A549 (cell line): ENCODE data around the gene RORC. TPM values are rescaled to one million over a fixed set of nuclear protein-coding genes. Genes with fewer than 3 reads are reported as not detected.

Source experiments
- ATAC-seq, 2 experiments: fragments of 200-7000 bp in 1 of 2; fragments of >200 bp in 1 of 2; cut with Nextera tagmentation in 1 of 2; cut with Tn5 transposase in 1 of 2; 3 replicates each; pipeline versions ENCODE4 v1.8.0 to v1.9.1; 2018 to 2020; ENCODE audit warnings: mild to moderate bottlenecking in 1 of 2, moderate library complexity in 1 of 2
- CTCF ChIA-PET: fragments of 300-600 bp; sonication (Branson Sonifier 250); formaldehyde crosslinking; extraction: SDS; loops from one replicate; lab custom pipeline; 2021; ENCODE audit warnings: antibody characterized with exemption, inconsistent platforms; lab: Yijun Ruan, JAX
- POLR2A ChIA-PET: fragments of 350-600 bp; formaldehyde crosslinking; extraction: SDS; loops from one replicate; lab custom pipeline; 2021; ENCODE audit warnings: antibody characterized with exemption, inconsistent platforms; lab: Yijun Ruan, JAX
- DNase-seq, 2 experiments: peaks; one replicate each; pipeline versions ENCODE4 v3.0.0 to v3.0.0-alpha.2; 2011 to 2016; ENCODE audit warnings: low read depth in 1 of 2, low spot score in 1 of 2
- FAIRE-seq: peaks from 2 replicates; lab custom pipeline; 2011; peaks lifted over from hg19 to GRCh38; lab: Jason Lieb, UNC
- H3K27ac ChIP-seq, 2 experiments: fragments of >200 bp; sonication (Bioruptor Twin); formaldehyde crosslinking; 3 replicates each; pipeline ENCODE4 v1.5.1; 2016 to 2017
- H3K4me1 ChIP-seq: fragments of >200 bp; sonication (Bioruptor Twin); formaldehyde crosslinking; 3 replicates; pipeline ENCODE4 v1.6.1; 2016
- H3K4me2 ChIP-seq: fragments of >200 bp; sonication (Bioruptor Twin); formaldehyde crosslinking; 3 replicates; pipeline ENCODE4 v1.6.1; 2016
- H3K4me3 ChIP-seq: fragments of >200 bp; sonication (Bioruptor Twin); formaldehyde crosslinking; 3 replicates; pipeline ENCODE4 v1.5.1; 2016
- H3K9me3 ChIP-seq: fragments of >200 bp; sonication (Bioruptor Twin); formaldehyde crosslinking; 3 replicates; pipeline ENCODE4 v1.6.1; 2016
- BCL3 ChIP-seq: fragments of >200 bp; sonication (Bioruptor Twin); formaldehyde crosslinking; IDR thresholded peaks from 3 replicates; pipeline ENCODE4 v1.6.1; 2016
- CHD2 ChIP-seq: fragments of 150-350 bp; IDR thresholded peaks from 2 replicates; pipeline ENCODE4 v1.6.1; 2014; ENCODE audit warnings: low read length; ENCODE audit not compliant: partially characterized antibody
- CHD4 ChIP-seq: fragments of 200-600 bp; sonication (generic); IDR thresholded peaks from 2 replicates; pipeline ENCODE4 v1.6.1; 2016; ENCODE audit warnings: antibody characterized with exemption, mild to moderate bottlenecking, borderline replicate concordance
- EHF ChIP-seq: fragments of 250-450 bp; sonication (Bioruptor Pico); IDR thresholded peaks from 2 replicates; pipeline ENCODE4 v1.5.0; 2020; ENCODE audit warnings: mild to moderate bottlenecking
- EP300 ChIP-seq, 2 experiments: fragments of >200 bp; sonication (Bioruptor Twin); formaldehyde crosslinking; IDR thresholded peaks; 2 replicates in 1 of 2; 3 replicates in 1 of 2; pipeline ENCODE4 v1.6.1; 2016 to 2017
- FOSB ChIP-seq: fragments of 250-450 bp; sonication (Bioruptor Pico); IDR thresholded peaks from 2 replicates; pipeline ENCODE4 v1.5.0; 2020; ENCODE audit warnings: mild to moderate bottlenecking, moderate library complexity
- FOXS1 ChIP-seq: fragments of 250-450 bp; sonication (Bioruptor Pico); IDR thresholded peaks from 2 replicates; pipeline ENCODE4 v1.5.0; 2020; ENCODE audit warnings: mild to moderate bottlenecking, moderate library complexity
- HDAC2 ChIP-seq: fragments of 200-600 bp; sonication (generic); IDR thresholded peaks from 2 replicates; pipeline ENCODE4 v1.6.1; 2016
- HOXA7 ChIP-seq: fragments of 250-450 bp; sonication (Bioruptor Pico); IDR thresholded peaks from 2 replicates; pipeline ENCODE4 v1.5.0; 2020; ENCODE audit warnings: mild to moderate bottlenecking, moderate library complexity
- HOXB13 ChIP-seq: fragments of 250-450 bp; sonication (Bioruptor Pico); IDR thresholded peaks from 2 replicates; pipeline ENCODE4 v1.5.0; 2020; ENCODE audit warnings: low read depth, mild to moderate bottlenecking, moderate library complexity
- HOXB5 ChIP-seq: fragments of 250-450 bp; sonication (Bioruptor Pico); IDR thresholded peaks from 2 replicates; pipeline ENCODE4 v1.5.0; 2020; ENCODE audit warnings: mild to moderate bottlenecking, moderate library complexity
- JUN ChIP-seq, 2 experiments: fragments of >200 bp; sonication (Bioruptor Twin); formaldehyde crosslinking; IDR thresholded peaks; 2 replicates in 1 of 2; 3 replicates in 1 of 2; pipeline ENCODE4 v1.6.1; 2016 to 2017
- KDM5A ChIP-seq: fragments of 200-600 bp; sonication (generic); IDR thresholded peaks from 2 replicates; pipeline ENCODE4 v1.6.1; 2016; ENCODE audit warnings: antibody characterized with exemption, mild to moderate bottlenecking
- MAX ChIP-seq: IDR thresholded peaks from 2 replicates; pipeline ENCODE4 v1.6.1; 2012
- MAZ ChIP-seq: fragments of 150-350 bp; IDR thresholded peaks from 2 replicates; pipeline ENCODE4 v1.6.1; 2014; ENCODE audit warnings: antibody characterized with exemption, low read depth, low read length, borderline replicate concordance
- NFE2L2 ChIP-seq: fragments of 150-350 bp; conservative IDR thresholded peaks from 2 replicates; pipeline ENCODE4 v1.6.1; 2014; ENCODE audit warnings: low read length
- NPAS2 ChIP-seq: fragments of 250-450 bp; sonication (Bioruptor Pico); IDR thresholded peaks from 2 replicates; pipeline ENCODE4 v1.8.0; 2022; ENCODE audit warnings: mild to moderate bottlenecking, moderate library complexity, borderline replicate concordance
- RAD21 ChIP-seq, 2 experiments: fragments of >200 bp in 1 of 2; sonication (Bioruptor Twin) in 1 of 2; formaldehyde crosslinking in 1 of 2; IDR thresholded peaks in 1 of 2; conservative IDR thresholded peaks in 1 of 2; 2 replicates in 1 of 2; 3 replicates in 1 of 2; pipeline ENCODE4 v1.6.1; 2012 to 2018; ENCODE audit warnings: inconsistent platforms in 1 of 2
- RARB ChIP-seq: fragments of 250-450 bp; sonication (Bioruptor Pico); IDR thresholded peaks from 2 replicates; pipeline ENCODE4 v1.8.0; 2021; ENCODE audit warnings: mild to moderate bottlenecking, moderate library complexity
- REST ChIP-seq: fragments of 200-600 bp; sonication (generic); IDR thresholded peaks from 2 replicates; pipeline ENCODE4 v1.6.1; 2016; ENCODE audit warnings: antibody characterized with exemption, mild to moderate bottlenecking, moderate library complexity
- TP53 ChIP-seq: fragments of 250-450 bp; sonication (Bioruptor Pico); IDR thresholded peaks from 2 replicates; pipeline ENCODE4 v1.5.0; 2021; ENCODE audit warnings: mild to moderate bottlenecking, moderate library complexity
- ZC3H11A ChIP-seq: fragments of 450-650 bp; IDR thresholded peaks from 2 replicates; pipeline ENCODE4 v1.6.1; 2014; ENCODE audit warnings: antibody characterized with exemption, mild to moderate bottlenecking
- ZSCAN20 ChIP-seq: fragments of 250-450 bp; sonication (Bioruptor Pico); IDR thresholded peaks from 2 replicates; pipeline ENCODE4 v1.8.0; 2022; ENCODE audit warnings: mild to moderate bottlenecking, moderate library complexity
- WGBS: methylation state at CpG from one replicate; pipeline ENCODE4 v1.1.6; 2017; ENCODE audit errors: missing lambda C conversion rate; 5-methylcytosine and 5-hydroxymethylcytosine counted together
- polyA plus RNA-seq, 4 experiments: library from polyadenylated mRNA; depleted of rRNA in 3 of 4; stranded (reverse); fragments of >200 nt; fragmentation: RNase III in 1 of 4; extraction: RNeasy Plus Mini Kit Qiagen cat#74134 plus additional on column Dnase treatment in 1 of 4; gene quantifications; 2 replicates in 3 of 4; 3 replicates in 1 of 4; pipeline ENCODE4 v1.2.3, GENCODE V29; 2011 to 2017
- TF ChIP-seq, protein P1 (sequence below): fragments of 250-450 bp; sonication (Bioruptor Pico); IDR thresholded peaks from 2 replicates; pipeline ENCODE4 v1.5.0; 2020; ENCODE audit warnings: low read depth, mild to moderate bottlenecking, moderate library complexity

The RORC gene
- polyA plus RNA-seq, 2 of the 4 experiments (the other 2 are of a cell fraction), result 0.06 to 0.25 TPM

GRCh38 chr1:151803915-151804314 is 27.7 kb downstream of the RORC start:
- FAIRE-seq, result no peak
- Histone ChIP-seq H3K4me1 (no peaks in the 10 kb centered on the region), H3K9me3 (no peaks in the 10 kb centered on the region), H3K27ac (no peak overlapping the region), H3K4me2 (no peak overlapping the region)
- WGBS, result 97% methylated on average over 3 of the region's 3 CpGs
- ATAC-seq, result no peak
- no peak for DNase-seq
- ChIA-PET POLR2A (no interaction called here), CTCF (no interaction called here)
- TF ChIP-seq BCL3 (no peak), NPAS2 (CRISPR knock-in tag) (no peak), HDAC2 (no peak), NFE2L2 (no peak), EP300 (IDR thresholded peaks at IDR 0.05) (no peak), ZC3H11A (no peak), FOSB (CRISPR knock-in tag) (no peak), RARB (CRISPR knock-in tag) (no peak), ZSCAN20 (CRISPR knock-in tag) (no peak)
- TF ChIP-seq, all 56 proteins: peak for 0
- no peak overlapping the region for H3K4me3 ChIP-seq

DNA sequence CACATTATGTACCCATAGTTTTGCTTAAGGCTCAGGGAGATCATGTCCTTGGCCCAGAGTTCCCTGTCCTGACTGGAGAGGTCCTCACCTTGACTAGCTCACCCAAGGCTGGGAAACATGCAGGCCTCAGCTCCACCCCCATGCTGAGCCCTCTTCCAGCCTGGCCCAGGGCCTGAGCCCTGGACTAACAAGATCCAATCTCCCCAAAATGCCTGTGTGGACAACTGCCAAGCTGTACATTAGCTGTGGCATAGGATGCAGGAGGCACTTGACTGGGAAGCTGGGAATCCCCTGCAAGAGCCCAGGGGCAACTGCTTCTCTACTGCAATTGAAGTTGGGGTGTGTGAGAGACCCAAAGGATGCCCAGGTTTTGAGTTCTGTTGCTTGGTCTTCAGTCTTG is 28.4 kb downstream of the RORC start:
- no peak for FAIRE-seq
- no peak for ATAC-seq
- H3K4me3 ChIP-seq, result no peak overlapping the region
- TF ChIP-seq EHF (CRISPR knock-in tag) (no peak), ZSCAN20 (CRISPR knock-in tag) (no peak), CHD4 (no peak), FOXS1 (no peak), REST (no peak), MAX (no peak), HDAC2 (no peak)
- ChIA-PET CTCF (interaction anchor here (0.9 to 1.9 kb wide), 3 partner anchors 19 to 37 kb away, joined by 3 to 8 read pairs (median 4); partner anchors contain the start of gene C2CD4D), POLR2A (no interaction called here)
- DNase-seq, result no peak
- no peaks in the 10 kb centered on the region for H3K4me1 ChIP-seq
- H3K4me2 ChIP-seq, result no peak overlapping the region
- H3K9me3 ChIP-seq, result no peaks in the 10 kb centered on the region
- no peak overlapping the region for H3K27ac ChIP-seq

- no peak for TF ChIP-seq MAZ
- no peak for TF ChIP-seq HOXB13 (CRISPR knock-in tag)
- TF ChIP-seq FOSB (CRISPR knock-in tag), result no peak
- TF ChIP-seq JUN (IDR thresholded peaks at IDR 0.05), result no peak
- no peak for TF ChIP-seq RAD21 (conservative IDR thresholded peaks at IDR 0.05 in 1 of 2, IDR thresholded peaks at IDR 0.05 in 1 of 2)
- TF ChIP-seq TP53 (CRISPR knock-in tag), result no peak
- TF ChIP-seq HOXB5 (CRISPR knock-in tag), result no peak
- TF ChIP-seq, protein P1, sequence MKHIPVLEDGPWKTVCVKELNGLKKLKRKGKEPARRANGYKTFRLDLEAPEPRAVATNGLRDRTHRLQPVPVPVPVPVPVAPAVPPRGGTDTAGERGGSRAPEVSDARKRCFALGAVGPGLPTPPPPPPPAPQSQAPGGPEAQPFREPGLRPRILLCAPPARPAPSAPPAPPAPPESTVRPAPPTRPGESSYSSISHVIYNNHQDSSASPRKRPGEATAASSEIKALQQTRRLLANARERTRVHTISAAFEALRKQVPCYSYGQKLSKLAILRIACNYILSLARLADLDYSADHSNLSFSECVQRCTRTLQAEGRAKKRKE (CRISPR knock-in tag), result no peak
- no peak for TF ChIP-seq KDM5A
- TF ChIP-seq RARB (CRISPR knock-in tag), result no peak
- TF ChIP-seq CHD2, result no peak
- TF ChIP-seq HDAC2, result no peak
- TF ChIP-seq EP300 (IDR thresholded peaks at IDR 0.05), result no peak
- TF ChIP-seq HOXA7 (CRISPR knock-in tag), result no peak
- H3K9me3 ChIP-seq, result no peaks in the 10 kb centered on the region
- ChIA-PET CTCF (interaction anchor here (0.9 to 1.9 kb wide), 4 partner anchors 11 to 38 kb away, joined by 3 to 8 read pairs (median 4); partner anchors contain the start of genes C2CD4D and TDRKH), POLR2A (interaction anchor here (1.2 kb wide), 1 partner anchor 12 kb away, joined by 3 read pairs; the partner anchor contains the start of gene TDRKH)
- DNase-seq, result no peak
- H3K4me1 ChIP-seq, result no peaks in the 10 kb centered on the region
- H3K27ac ChIP-seq, result no peak overlapping the region
- H3K4me3 ChIP-seq, result no peak overlapping the region
- FAIRE-seq, result no peak
- ATAC-seq, result no peak
- no peak overlapping the region for H3K4me2 ChIP-seq
- 81% methylated on average over 3 of the region's 5 CpGs for WGBS
Observed at GRCh38 chr1:151802372-151802771, 29.2 kb downstream of the RORC start.
